Endothelial cell of umbilical vein (primary cell): ENCODE data around the gene ERBB4. TPM values are rescaled to one million over a fixed set of nuclear protein-coding genes. Genes with fewer than 3 reads are reported as not detected.

ENCODE experiments used
- BruUV-seq: library from RNA; stranded (reverse); fragments of 400-500 nt; replicated peaks from 2 replicates; lab custom pipeline; 2021; lab: Mats Ljungman, UMichigan
- CTCF ChIA-PET: fragments of 300-600, 350-600 bp; sonication (Branson Sonifier 250); formaldehyde crosslinking; loops from one replicate; lab custom pipeline; 2021; ENCODE audit warnings: antibody characterized with exemption, inconsistent platforms; lab: Charles Lee
- POLR2A ChIA-PET: fragments of 300-600, 350-600 bp; sonication (Branson Sonifier 250); formaldehyde crosslinking; loops from one replicate; lab custom pipeline; 2021; ENCODE audit warnings: antibody characterized with exemption, inconsistent platforms; lab: Charles Lee
- DNase-seq: peaks from one replicate; pipeline ENCODE4 v3.0.0-alpha.2; 2011; ENCODE audit warnings: low read depth, low spot score
- FAIRE-seq: peaks from 2 replicates; lab custom pipeline; 2011; peaks lifted over from hg19 to GRCh38; lab: Jason Lieb, UNC
- H2AFZ ChIP-seq: 2 replicates; pipeline ENCODE4 v1.6.0; 2012; ENCODE audit warnings: low read depth, low read length, control low read depth, inconsistent platforms
- H3K27ac ChIP-seq: 2 replicates; pipeline ENCODE4 v1.5.1; 2011; ENCODE audit warnings: low read depth, mild to moderate bottlenecking, control low read depth, low read length, moderate library complexity; ENCODE audit not compliant: insufficient read depth
- H3K27me3 ChIP-seq, 2 experiments: 2 replicates each; pipeline versions ENCODE4 v1.6.0 to v1.6.1; 2011; ENCODE audit warnings: low read length in 2 of 2, mixed read lengths in 1 of 2; ENCODE audit not compliant: control insufficient read depth in 2 of 2, insufficient read depth in 2 of 2
- H3K36me3 ChIP-seq, 2 experiments: 2 replicates in 1 of 2; 3 replicates in 1 of 2; pipeline ENCODE4 v1.5.1; 2011; ENCODE audit warnings: low read length in 2 of 2, mild to moderate bottlenecking in 1 of 2, moderate library complexity in 1 of 2; ENCODE audit not compliant: control insufficient read depth in 2 of 2, insufficient read depth in 2 of 2; ENCODE audit errors: extremely low read depth in 1 of 2
- H3K4me1 ChIP-seq: 3 replicates; pipeline ENCODE4 v1.5.1; 2011; ENCODE audit warnings: mild to moderate bottlenecking, low read length; ENCODE audit not compliant: control insufficient read depth, insufficient read depth; ENCODE audit errors: extremely low read depth
- H3K4me2 ChIP-seq: 2 replicates; pipeline ENCODE4 v1.6.1; 2011; ENCODE audit warnings: low read length, control low read depth, mixed read lengths; ENCODE audit not compliant: insufficient read depth
- H3K4me3 ChIP-seq, 3 experiments: fragments of 200-600 bp in 1 of 3; sonication (generic), shearing (Covaris generic) in 1 of 3; replicated peaks in 1 of 3; 2 replicates each; pipeline ENCODE4 v1.5.1; 2011 to 2016; ENCODE audit warnings: control low read depth in 3 of 3, low read length in 3 of 3, mild to moderate bottlenecking in 2 of 3, inconsistent platforms in 1 of 3, low read depth in 1 of 3, moderate library complexity in 1 of 3; ENCODE audit not compliant: insufficient read depth in 1 of 3
- H3K79me2 ChIP-seq: 2 replicates; pipeline ENCODE4 v1.6.0; 2012; ENCODE audit warnings: low read length, inconsistent platforms; ENCODE audit not compliant: control insufficient read depth, insufficient read depth
- H3K9ac ChIP-seq: replicated peaks from 2 replicates; pipeline ENCODE3; 2011; ENCODE audit warnings: low read length, control low read depth; ENCODE audit not compliant: insufficient read depth; ENCODE audit errors: extremely low read depth
- H3K9me1 ChIP-seq: replicated peaks from 3 replicates; pipeline ENCODE4 v1.6.0; 2011; ENCODE audit warnings: mild to moderate bottlenecking, low read length; ENCODE audit not compliant: control insufficient read depth, insufficient read depth; ENCODE audit errors: extremely low read depth
- H3K9me3 ChIP-seq: replicated peaks from 2 replicates; pipeline ENCODE4 v1.5.1; 2012; ENCODE audit warnings: low read length, inconsistent platforms; ENCODE audit not compliant: control insufficient read depth, insufficient read depth
- H4K20me1 ChIP-seq: replicated peaks from 2 replicates; pipeline ENCODE3; 2011; ENCODE audit warnings: mild to moderate bottlenecking, low read length; ENCODE audit not compliant: control insufficient read depth, insufficient read depth; ENCODE audit errors: extremely low read depth
- CTCF ChIP-seq, 2 donors: IDR thresholded peaks; 1 replicate in 1 of 2; 2 replicates in 1 of 2; pipeline ENCODE4 v1.5.1; 2011; ENCODE audit warnings: low read length in 2 of 2, mild to moderate bottlenecking in 2 of 2, moderate library complexity in 2 of 2, control low read depth in 1 of 2, inconsistent platforms in 1 of 2, low read depth in 1 of 2; ENCODE audit not compliant: insufficient read depth in 1 of 2; ENCODE audit errors: extremely low read depth in 1 of 2
- EZH2 ChIP-seq: IDR thresholded peaks from 2 replicates; pipeline ENCODE4 v1.6.1; 2012; ENCODE audit warnings: borderline replicate concordance, low read depth, mild to moderate bottlenecking, moderate library complexity, low read length, inconsistent platforms; ENCODE audit not compliant: severe bottlenecking
- FOS ChIP-seq: IDR thresholded peaks from 2 replicates; pipeline ENCODE4 v1.6.1; 2011; ENCODE audit warnings: mild to moderate bottlenecking, low read length, moderate library complexity, borderline replicate concordance; ENCODE audit not compliant: insufficient read depth
- GATA2 ChIP-seq: IDR thresholded peaks from 2 replicates; pipeline ENCODE4 v1.7.0; 2011; ENCODE audit warnings: low read depth, mild to moderate bottlenecking, moderate library complexity, mixed read lengths, low read length; ENCODE audit not compliant: insufficient read length, insufficient read depth
- JUN ChIP-seq: IDR thresholded peaks from 2 replicates; pipeline ENCODE4 v1.6.1; 2011; ENCODE audit warnings: borderline replicate concordance, low read depth; ENCODE audit not compliant: insufficient read length, insufficient read depth
- MAX ChIP-seq: IDR thresholded peaks from 2 replicates; pipeline ENCODE4 v1.6.1; 2011; ENCODE audit not compliant: insufficient read depth, insufficient read length
- MYC ChIP-seq: IDR thresholded peaks from one replicate; pipeline ENCODE4 v1.6.1; 2011; ENCODE audit warnings: mild to moderate bottlenecking, low read depth, low read length
- POLR2A ChIP-seq: IDR thresholded peaks from 2 replicates; pipeline ENCODE4 v1.6.1; 2012; ENCODE audit warnings: low read depth, mild to moderate bottlenecking, control low read depth, low read length
- POLR2AphosphoS5 ChIP-seq: IDR thresholded peaks from 2 replicates; pipeline ENCODE4 v1.6.1; 2012; ENCODE audit warnings: low read depth, mild to moderate bottlenecking, control low read depth, low read length, moderate library complexity; ENCODE audit not compliant: insufficient read depth
- dilution Hi-C: fragments of 300-500 bp; cut with MboI; formaldehyde crosslinking; loops from one replicate; pipeline ENCODE4 v1.15.0; 2019; ENCODE audit warnings: low sequenced_read_pairs; ENCODE audit not compliant: extremely low pct_ligation_motif_present
- intact Hi-C: fragments of 100-400 bp; cut with micrococcal nuclease; formaldehyde crosslinking; loops from one replicate; pipeline ENCODE4 v1.10.0; 2022
- polyA plus RNA-seq, 4 experiments: library from polyadenylated mRNA; depleted of rRNA in 3 of 4; stranded (reverse) in 3 of 4; unstranded in 1 of 4; fragments of >200 nt; gene quantifications; 2 replicates each; pipeline versions ENCODE4 v1.2.1 to v1.2.3, GENCODE V29; 2011 to 2012; ENCODE audit warnings: missing spikeins in 1 of 4
- total RNA-seq: library from RNA; stranded (reverse); gene quantifications from 2 replicates; pipeline ENCODE4 v1.2.3, GENCODE V29; 2021

ERBB4 gene
- total and polyA plus RNA-seq, 2 donors (not counting 3 experiments of a cell fraction or from before 2014, with no cell fraction given): 0.01 to 0.27 TPM

GRCh38 chr2:212530373-212530772 is 8.2 kb downstream of the ERBB4 start:
- peaks cover 0 to 7% of the 10 kb centered on the region in 2 experiments for H3K27me3 ChIP-seq
- TF ChIP-seq FOS (no peak), POLR2AphosphoS5 (no peak), MYC (no peak), JUN (no peak), GATA2 (no peak), EZH2 (no peak), CTCF (IDR thresholded peaks at IDR 0.05; ENCODE audit: extremely low read depth in 1 of 2, insufficient read depth in 1 of 2, low read depth in 1 of 2, low read length in 2 of 2) (no peak), MAX (no peak), POLR2A (no peak)
- dilution Hi-C loops: no loop called here
- no peak overlapping the region for H3K27ac ChIP-seq
- no peak for DNase-seq
- H3K9me1 ChIP-seq: no peaks in the 10 kb centered on the region
- H3K4me3 ChIP-seq: no peak overlapping the region
- POLR2A ChIA-PET: no interaction called here
- no peaks in the 10 kb centered on the region for H3K36me3 ChIP-seq
- no peaks in the 10 kb centered on the region for H3K79me2 ChIP-seq
- H3K4me2 ChIP-seq: no peak overlapping the region
- intact Hi-C loops: no loop called here
- H3K9me3 ChIP-seq: no peaks in the 10 kb centered on the region
- no peak overlapping the region for H2AFZ ChIP-seq
- no peak overlapping the region for H3K9ac ChIP-seq
- H4K20me1 ChIP-seq: no peaks in the 10 kb centered on the region
- CTCF ChIA-PET: interaction anchor here (2.0 kb wide), 1 partner anchor 785 kb away, joined by 13 read pairs; no protein-coding TSS in a partner anchor
- no TSS peak for BruUV-seq
- peaks cover 5% of the 10 kb centered on the region for H3K4me1 ChIP-seq
- FAIRE-seq: no peak
